Measurements from ENCODE around the gene APLF.
A peak's percentile ranks its signal among the peaks of the same experiment; 100 is the strongest.
"Not testable (repeated sequence)": the region's sequence is repeated elsewhere in the genome, so short reads cannot be mapped to it uniquely, and the experiment has no call there.

The APLF gene

DNA sequence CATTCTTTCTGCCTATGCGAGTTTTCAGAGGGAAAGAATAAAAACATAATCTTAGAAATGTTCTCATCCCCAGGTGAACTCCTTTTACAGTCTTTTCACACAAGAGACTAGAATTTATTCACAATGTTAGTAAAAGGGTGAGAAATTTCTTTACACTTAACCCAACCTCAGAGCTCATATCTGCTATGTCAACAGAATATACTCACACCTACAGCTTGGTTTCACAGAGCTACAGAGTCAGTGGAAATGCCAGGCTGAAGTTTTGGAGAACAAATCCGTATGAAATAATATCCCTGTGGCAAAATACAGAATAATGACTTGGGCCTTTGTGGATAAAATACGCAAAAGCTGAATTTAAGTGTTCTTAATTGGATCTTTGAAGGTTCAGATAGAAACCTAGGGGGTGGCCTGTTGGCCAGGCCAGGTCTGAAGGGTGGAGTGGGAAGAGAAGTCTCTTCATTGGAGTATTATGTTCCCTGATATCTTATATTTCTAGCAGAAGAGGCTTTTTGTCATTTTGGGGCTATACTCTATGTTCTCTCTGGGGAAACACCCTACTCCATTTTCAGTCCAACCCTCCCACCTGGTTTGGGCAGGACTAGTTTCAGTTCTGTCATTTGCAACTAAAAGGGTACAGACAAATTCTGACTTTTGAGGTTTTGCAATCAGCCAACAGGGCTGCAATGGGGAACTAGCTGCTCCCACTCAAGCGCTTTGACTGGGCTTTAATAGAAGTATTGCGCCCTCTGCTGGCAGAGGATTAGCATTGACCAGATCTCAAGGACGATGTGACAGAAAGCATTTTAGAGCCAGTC, 26.0 kb upstream of the APLF start:
- DNase-seq (ENCODE audit: low read depth) = peak; percentile 93
- H3K4me3 ChIP-seq (ENCODE audit: low read depth, low read length) = no peak overlapping the region
- TF ChIP-seq, protein P1, sequence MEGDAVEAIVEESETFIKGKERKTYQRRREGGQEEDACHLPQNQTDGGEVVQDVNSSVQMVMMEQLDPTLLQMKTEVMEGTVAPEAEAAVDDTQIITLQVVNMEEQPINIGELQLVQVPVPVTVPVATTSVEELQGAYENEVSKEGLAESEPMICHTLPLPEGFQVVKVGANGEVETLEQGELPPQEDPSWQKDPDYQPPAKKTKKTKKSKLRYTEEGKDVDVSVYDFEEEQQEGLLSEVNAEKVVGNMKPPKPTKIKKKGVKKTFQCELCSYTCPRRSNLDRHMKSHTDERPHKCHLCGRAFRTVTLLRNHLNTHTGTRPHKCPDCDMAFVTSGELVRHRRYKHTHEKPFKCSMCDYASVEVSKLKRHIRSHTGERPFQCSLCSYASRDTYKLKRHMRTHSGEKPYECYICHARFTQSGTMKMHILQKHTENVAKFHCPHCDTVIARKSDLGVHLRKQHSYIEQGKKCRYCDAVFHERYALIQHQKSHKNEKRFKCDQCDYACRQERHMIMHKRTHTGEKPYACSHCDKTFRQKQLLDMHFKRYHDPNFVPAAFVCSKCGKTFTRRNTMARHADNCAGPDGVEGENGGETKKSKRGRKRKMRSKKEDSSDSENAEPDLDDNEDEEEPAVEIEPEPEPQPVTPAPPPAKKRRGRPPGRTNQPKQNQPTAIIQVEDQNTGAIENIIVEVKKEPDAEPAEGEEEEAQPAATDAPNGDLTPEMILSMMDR (conservative IDR thresholded peaks at IDR 0.05; ENCODE audit: low read depth, low read length) = peak; percentile 96

DNA sequence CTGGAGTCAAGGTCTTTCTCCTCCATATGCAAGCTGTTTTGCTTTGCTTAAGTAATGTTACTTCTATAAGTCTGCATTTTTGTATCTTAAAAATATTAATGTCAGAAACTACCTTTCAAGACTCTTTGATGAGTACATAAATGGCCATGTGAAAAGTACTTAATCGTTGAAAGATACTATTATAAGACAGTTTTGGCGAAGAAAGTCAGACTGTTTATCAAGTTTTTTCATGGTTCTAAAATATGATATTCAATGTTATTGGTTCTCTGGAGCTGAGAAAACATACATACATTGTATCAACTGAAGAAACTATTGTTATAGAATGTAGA, 25.4 kb upstream of the APLF start:
- TF ChIP-seq, protein P1 (conservative IDR thresholded peaks at IDR 0.05; ENCODE audit: low read depth, low read length) = no peak
- no peak overlapping the region for H3K4me3 ChIP-seq (ENCODE audit: low read depth, low read length)
- no peak for DNase-seq (ENCODE audit: low read depth)

DNA sequence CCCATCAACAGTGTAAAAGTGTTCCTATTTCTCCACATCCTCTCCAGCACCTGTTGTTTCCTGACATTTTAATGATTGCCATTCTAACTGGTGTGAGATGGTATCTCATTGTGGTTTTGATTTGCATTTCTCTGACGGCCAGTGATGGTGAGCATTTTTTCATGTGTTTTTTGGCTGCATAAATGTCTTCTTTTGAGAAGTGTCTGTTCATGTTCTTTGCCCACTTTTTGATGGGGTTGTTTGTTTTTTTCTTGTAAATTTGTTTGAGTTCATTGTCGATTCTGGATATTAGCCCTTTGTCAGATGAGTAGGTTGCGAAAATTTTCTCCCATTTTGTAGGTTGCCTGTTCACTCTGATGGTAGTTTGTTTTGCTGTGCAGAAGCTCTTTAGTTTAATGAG, 21.0 kb upstream of the APLF start:
- DNase-seq (ENCODE audit: low read depth); H3K4me3 ChIP-seq (ENCODE audit: low read depth, low read length): not testable (repeated sequence)

DNA sequence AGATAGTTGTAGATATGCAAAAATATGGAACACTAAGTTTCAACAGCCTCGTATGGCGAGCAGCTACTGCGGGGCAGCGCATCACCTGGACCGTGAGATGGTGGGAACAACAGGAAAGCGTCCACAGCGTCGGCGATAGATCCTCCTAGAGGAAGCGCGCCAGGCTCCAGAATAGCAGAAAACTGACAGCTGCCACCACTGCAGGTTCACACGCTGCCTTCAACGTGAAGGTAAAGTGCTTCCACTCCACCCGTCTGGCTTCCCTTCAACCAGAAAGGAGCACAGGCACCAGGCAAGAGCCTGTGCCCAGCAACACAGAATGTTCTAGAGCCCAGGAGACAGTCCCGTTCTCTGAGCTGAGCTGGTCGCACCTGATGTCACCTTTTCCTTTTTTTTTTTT, 20.3 kb upstream of the APLF start:
- no peak overlapping the region for H3K4me3 ChIP-seq (ENCODE audit: low read depth, low read length)
- TF ChIP-seq, protein P1 (conservative IDR thresholded peaks at IDR 0.05; ENCODE audit: low read depth, low read length) = no peak
- no peak for DNase-seq (ENCODE audit: low read depth)

DNA sequence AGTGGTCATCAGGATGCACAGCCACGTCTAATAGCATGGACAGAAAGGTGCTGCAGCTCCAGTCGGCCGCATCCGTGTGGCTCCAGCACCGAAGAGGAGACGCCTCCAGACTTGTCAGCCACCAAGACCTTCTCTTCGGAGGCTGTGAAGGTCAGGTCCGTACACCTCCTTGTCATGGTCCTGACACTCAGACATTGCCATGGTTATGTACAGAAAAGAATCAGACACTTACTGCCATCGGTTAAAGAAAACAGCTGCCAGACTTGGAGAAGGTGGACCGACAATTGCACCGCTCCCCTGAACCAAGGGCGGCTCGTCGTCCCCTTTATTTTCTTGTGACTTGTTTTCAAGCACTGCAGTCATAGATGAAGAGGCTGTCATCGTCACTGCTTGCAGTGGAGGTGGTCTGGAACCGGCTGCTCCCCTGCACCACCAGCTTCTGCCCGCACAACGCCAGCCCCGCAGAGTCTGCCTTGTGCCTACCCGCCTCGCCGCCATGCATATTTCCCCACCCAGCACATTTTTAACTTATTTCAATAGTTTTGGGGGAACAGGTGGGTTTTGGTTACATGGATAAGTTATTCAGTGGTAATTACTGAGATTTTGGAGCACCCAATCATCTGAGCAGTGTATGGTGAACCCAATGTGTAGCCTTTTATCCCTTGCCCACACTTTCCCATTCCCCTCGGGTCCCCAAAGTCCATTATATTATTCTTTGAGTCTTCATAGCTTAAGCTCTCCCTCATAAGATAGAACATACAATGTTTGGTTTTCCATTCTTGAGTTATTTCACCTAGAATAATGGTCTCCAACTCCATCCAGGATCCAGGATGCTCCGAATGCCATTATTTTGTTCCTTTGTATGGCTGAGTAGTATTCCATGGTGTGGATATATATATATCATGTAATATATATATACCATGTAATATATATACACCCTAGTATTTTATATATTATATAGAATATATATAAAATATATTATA, 18.4 kb upstream of the APLF start:
- TF ChIP-seq, protein P1 (conservative IDR thresholded peaks at IDR 0.05; ENCODE audit: low read depth, low read length) = no peak
- no peak overlapping the region for H3K4me3 ChIP-seq (ENCODE audit: low read depth, low read length)
- no peak for DNase-seq (ENCODE audit: low read depth)

DNA sequence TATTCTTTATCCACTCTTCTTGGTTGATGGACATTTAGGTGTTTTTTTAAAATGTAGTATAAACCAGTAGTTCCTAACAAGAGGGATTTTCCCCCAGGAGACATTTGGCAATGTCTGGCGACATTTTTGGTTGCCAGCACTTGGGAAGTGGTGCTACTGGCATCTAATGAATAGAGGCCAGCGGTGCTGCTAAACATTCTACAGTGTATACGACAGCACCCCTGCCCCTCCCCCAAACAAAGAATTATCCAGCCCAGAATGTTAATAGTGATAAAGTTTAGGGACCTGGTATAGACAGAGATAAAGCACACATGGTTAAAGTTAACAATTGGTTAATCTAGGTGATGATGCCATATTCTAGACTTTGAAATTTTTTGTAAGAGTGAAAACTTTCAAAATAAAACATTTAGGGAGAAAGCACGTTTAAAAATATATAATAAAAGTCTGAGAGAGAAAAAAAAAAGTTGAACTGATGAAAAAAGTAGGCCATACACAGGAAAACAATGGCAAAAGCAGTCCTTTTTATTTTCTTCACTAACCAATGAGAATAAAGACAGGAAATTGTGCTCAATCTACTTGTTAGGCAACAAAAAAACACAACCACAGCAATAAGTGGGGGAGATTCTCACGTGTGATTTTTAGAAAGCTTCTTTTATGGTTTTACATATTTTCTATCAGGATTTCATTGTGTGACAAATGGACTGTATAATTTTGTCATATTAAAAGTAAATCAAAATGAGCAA, 15.1 kb upstream of the APLF start:
- no peak for DNase-seq (ENCODE audit: low read depth)
- TF ChIP-seq, protein P1 (conservative IDR thresholded peaks at IDR 0.05; ENCODE audit: low read depth, low read length) = no peak
- no peak overlapping the region for H3K4me3 ChIP-seq (ENCODE audit: low read depth, low read length)
